HepG2 (cell line): ENCODE results near the gene MATK.

Source experiments
- EZH2 ChIP-seq: conservative IDR thresholded peaks from 2 replicates; pipeline ENCODE4 v1.6.1; 2012; ENCODE audit warnings: mild to moderate bottlenecking, low read depth, low read length, moderate library complexity
- GABPA ChIP-seq, 2 experiments: IDR thresholded peaks; 2 replicates each; pipeline ENCODE4 v1.6.1; 2011 to 2016; ENCODE audit warnings: low read depth in 2 of 2, low read length in 1 of 2, missing biosample characterization in 1 of 2, missing genetic modification characterization in 1 of 2
- MAFF ChIP-seq: IDR thresholded peaks from 2 replicates; pipeline ENCODE4 v1.6.1; 2011; ENCODE audit warnings: low read depth, low read length, improper control_type of control experiment
- MEIS1 ChIP-seq: sonication (generic); formaldehyde crosslinking; IDR thresholded peaks from 2 replicates; pipeline ENCODE4 v1.9.0; 2021; ENCODE audit warnings: mild to moderate bottlenecking, missing genetic modification reagents, moderate library complexity, borderline replicate concordance
- MLX ChIP-seq: IDR thresholded peaks from 2 replicates; pipeline ENCODE4 v1.6.1; 2016
- SSRP1 ChIP-seq: IDR thresholded peaks from 2 replicates; pipeline ENCODE4 v1.6.1; 2016; ENCODE audit warnings: control low read depth
- TOE1 ChIP-seq: sonication (generic); formaldehyde crosslinking; IDR thresholded peaks from 2 replicates; pipeline ENCODE4 v1.4.0; 2020; ENCODE audit warnings: mild to moderate bottlenecking, missing genetic modification reagents
- ZFP82 ChIP-seq: sonication (generic); formaldehyde crosslinking; IDR thresholded peaks from 2 replicates; pipeline ENCODE4 v1.5.1; 2020; ENCODE audit warnings: mild to moderate bottlenecking, missing genetic modification reagents, borderline replicate concordance
- ZNF101 ChIP-seq: sonication (generic); formaldehyde crosslinking; IDR thresholded peaks from 2 replicates; pipeline ENCODE4 v1.4.0; 2020; ENCODE audit warnings: mild to moderate bottlenecking, low read depth, missing genetic modification reagents, borderline replicate concordance
- ZNF432 ChIP-seq: sonication (generic); formaldehyde crosslinking; IDR thresholded peaks from 2 replicates; pipeline ENCODE4 v1.5.0; 2020; ENCODE audit warnings: missing genetic modification reagents, mild to moderate bottlenecking, borderline replicate concordance
- ZNF484 ChIP-seq: sonication (generic); formaldehyde crosslinking; IDR thresholded peaks from 2 replicates; pipeline ENCODE4 v1.5.1; 2020; ENCODE audit warnings: mild to moderate bottlenecking, low read depth, missing genetic modification reagents, borderline replicate concordance
- TF ChIP-seq, protein P1 (sequence below): sonication (generic); formaldehyde crosslinking; IDR thresholded peaks from 2 replicates; pipeline ENCODE4 v1.4.0; 2020; ENCODE audit warnings: missing genetic modification reagents, mild to moderate bottlenecking, borderline replicate concordance
- TF ChIP-seq, protein P2 (sequence below): sonication (generic); formaldehyde crosslinking; IDR thresholded peaks from 2 replicates; pipeline ENCODE4 v1.4.0; 2020; ENCODE audit warnings: mild to moderate bottlenecking, missing genetic modification reagents

GRCh38 chr19:3746371-3747056, 39.7 kb downstream of the MATK start:
- TF ChIP-seq MLX (CRISPR knock-in tag) (no peak), MEIS1 (CRISPR knock-in tag) (no peak), ZNF101 (CRISPR knock-in tag) (no peak), ZNF484 (CRISPR knock-in tag) (no peak), ZNF432 (CRISPR knock-in tag) (no peak), SSRP1 (no peak), EZH2 (no peak), ZFP82 (CRISPR knock-in tag) (no peak), MAFF (no peak), GABPA (IDR thresholded peaks at IDR 0.05; ENCODE audit: low read depth, low read length) (no peak), GABPA (CRISPR knock-in tag; IDR thresholded peaks at IDR 0.05; ENCODE audit: low read depth) (no peak), TOE1 (CRISPR knock-in tag) (no peak)
- TF ChIP-seq, protein P1, sequence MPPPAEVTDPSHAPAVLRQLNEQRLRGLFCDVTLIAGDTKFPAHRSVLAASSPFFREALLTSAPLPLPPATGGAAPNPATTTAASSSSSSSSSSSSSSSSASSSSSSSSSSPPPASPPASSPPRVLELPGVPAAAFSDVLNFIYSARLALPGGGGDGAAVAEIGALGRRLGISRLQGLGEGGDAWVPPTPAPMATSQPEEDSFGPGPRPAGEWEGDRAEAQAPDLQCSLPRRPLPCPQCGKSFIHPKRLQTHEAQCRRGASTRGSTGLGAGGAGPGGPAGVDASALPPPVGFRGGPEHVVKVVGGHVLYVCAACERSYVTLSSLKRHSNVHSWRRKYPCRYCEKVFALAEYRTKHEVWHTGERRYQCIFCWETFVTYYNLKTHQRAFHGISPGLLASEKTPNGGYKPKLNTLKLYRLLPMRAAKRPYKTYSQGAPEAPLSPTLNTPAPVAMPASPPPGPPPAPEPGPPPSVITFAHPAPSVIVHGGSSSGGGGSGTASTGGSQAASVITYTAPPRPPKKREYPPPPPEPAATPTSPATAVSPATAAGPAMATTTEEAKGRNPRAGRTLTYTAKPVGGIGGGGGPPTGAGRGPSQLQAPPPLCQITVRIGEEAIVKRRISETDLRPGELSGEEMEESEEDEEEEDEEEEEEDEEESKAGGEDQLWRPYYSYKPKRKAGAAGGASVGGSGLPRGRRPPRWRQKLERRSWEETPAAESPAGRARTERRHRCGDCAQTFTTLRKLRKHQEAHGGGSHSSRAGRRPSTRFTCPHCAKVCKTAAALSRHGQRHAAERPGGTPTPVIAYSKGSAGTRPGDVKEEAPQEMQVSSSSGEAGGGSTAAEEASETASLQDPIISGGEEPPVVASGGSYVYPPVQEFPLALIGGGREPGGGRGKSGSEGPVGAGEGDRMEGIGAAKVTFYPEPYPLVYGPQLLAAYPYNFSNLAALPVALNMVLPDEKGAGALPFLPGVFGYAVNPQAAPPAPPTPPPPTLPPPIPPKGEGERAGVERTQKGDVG (CRISPR knock-in tag) = no peak
- TF ChIP-seq, protein P2, sequence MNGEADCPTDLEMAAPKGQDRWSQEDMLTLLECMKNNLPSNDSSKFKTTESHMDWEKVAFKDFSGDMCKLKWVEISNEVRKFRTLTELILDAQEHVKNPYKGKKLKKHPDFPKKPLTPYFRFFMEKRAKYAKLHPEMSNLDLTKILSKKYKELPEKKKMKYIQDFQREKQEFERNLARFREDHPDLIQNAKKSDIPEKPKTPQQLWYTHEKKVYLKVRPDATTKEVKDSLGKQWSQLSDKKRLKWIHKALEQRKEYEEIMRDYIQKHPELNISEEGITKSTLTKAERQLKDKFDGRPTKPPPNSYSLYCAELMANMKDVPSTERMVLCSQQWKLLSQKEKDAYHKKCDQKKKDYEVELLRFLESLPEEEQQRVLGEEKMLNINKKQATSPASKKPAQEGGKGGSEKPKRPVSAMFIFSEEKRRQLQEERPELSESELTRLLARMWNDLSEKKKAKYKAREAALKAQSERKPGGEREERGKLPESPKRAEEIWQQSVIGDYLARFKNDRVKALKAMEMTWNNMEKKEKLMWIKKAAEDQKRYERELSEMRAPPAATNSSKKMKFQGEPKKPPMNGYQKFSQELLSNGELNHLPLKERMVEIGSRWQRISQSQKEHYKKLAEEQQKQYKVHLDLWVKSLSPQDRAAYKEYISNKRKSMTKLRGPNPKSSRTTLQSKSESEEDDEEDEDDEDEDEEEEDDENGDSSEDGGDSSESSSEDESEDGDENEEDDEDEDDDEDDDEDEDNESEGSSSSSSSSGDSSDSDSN (CRISPR knock-in tag) = no peak
